OCI-LY3 (cell line): Measurements from ENCODE around the gene EXD2.
A peak's percentile ranks its signal among the peaks of the same experiment; 100 is the strongest.

Experiments used
- H2AFZ ChIP-seq: fragments of 200-600, 300-600 bp; shearing (Covaris generic); 2 replicates; pipeline ENCODE4 v1.6.0; 2014; ENCODE audit warnings: antibody characterized with exemption, low read depth, low read length
- H3K27ac ChIP-seq: fragments of 200-600, 300-600 bp; sonication (generic); 2 replicates; pipeline ENCODE4 v1.5.1; 2014; ENCODE audit warnings: mild to moderate bottlenecking, low read length, moderate library complexity, mixed read lengths
- H3K27me3 ChIP-seq: fragments of 200-600, 300-600 bp; sonication (generic); 2 replicates; pipeline ENCODE4 v1.6.1; 2014; ENCODE audit warnings: low read depth, low read length, mixed read lengths
- H3K36me3 ChIP-seq: fragments of 200-600, 300-600 bp; sonication (generic); replicated peaks from 2 replicates; pipeline ENCODE3; 2014; ENCODE audit warnings: low read depth, low read length, mixed read lengths
- H3K4me1 ChIP-seq: fragments of 300-600, 200-600 bp; sonication (generic); 2 replicates; pipeline ENCODE4 v1.6.1; 2014; ENCODE audit warnings: low read length, mixed read lengths
- H3K4me2 ChIP-seq: fragments of 200-600, 300-600 bp; sonication (generic); 2 replicates; pipeline ENCODE4 v1.6.1; 2014; ENCODE audit warnings: low read length, mixed read lengths
- H3K4me3 ChIP-seq: fragments of 300-600, 200-600 bp; sonication (generic); 2 replicates; pipeline ENCODE4 v1.5.1; 2014; ENCODE audit warnings: antibody characterized with exemption, mild to moderate bottlenecking, low read length, moderate library complexity
- H3K79me2 ChIP-seq: fragments of 300-600, 200-600 bp; shearing (Covaris generic); 2 replicates; pipeline ENCODE4 v1.6.1; 2014; ENCODE audit warnings: mild to moderate bottlenecking, low read length, mixed read lengths
- H3K9ac ChIP-seq: fragments of 300-600, 200-600 bp; shearing (Covaris generic); 2 replicates; pipeline ENCODE4 v1.6.0; 2014; ENCODE audit warnings: mild to moderate bottlenecking, low read length, moderate library complexity
- H3K9me3 ChIP-seq: fragments of 200-600, 300-600 bp; shearing (Covaris generic); 2 replicates; pipeline ENCODE4 v1.6.1; 2014; ENCODE audit warnings: low read length, mixed read lengths; ENCODE audit not compliant: insufficient read depth
- H4K20me1 ChIP-seq: fragments of 200-600, 300-600 bp; sonication (generic); 2 replicates; pipeline ENCODE4 v1.6.1; 2016; ENCODE audit warnings: low read length, mixed read lengths; ENCODE audit not compliant: insufficient read depth
- CTCF ChIP-seq: fragments of 200-600, 300-600 bp; sonication (generic); IDR thresholded peaks from 2 replicates; pipeline ENCODE4 v1.5.1; 2014; ENCODE audit warnings: antibody characterized with exemption, low read length, low read depth
- EZH2phosphoT487 ChIP-seq: fragments of 200-600 bp; shearing (Covaris generic); IDR thresholded peaks from 2 replicates; pipeline ENCODE4 v1.6.1; 2018; ENCODE audit warnings: antibody characterized with exemption, mixed run types, low read depth

The EXD2 gene

GRCh38 chr14:69246331-69246730, 55.0 kb downstream of the EXD2 start:
- H3K27me3 ChIP-seq: no peaks in the 10 kb centered on the region
- no peak overlapping the region for H3K4me3 ChIP-seq
- H3K9ac ChIP-seq: no peak overlapping the region
- no peak overlapping the region for H3K4me2 ChIP-seq
- no peaks in the 10 kb centered on the region for H3K79me2 ChIP-seq
- peaks cover 6% of the 10 kb centered on the region for H3K4me1 ChIP-seq
- H3K27ac ChIP-seq: no peak overlapping the region
- no peak for TF ChIP-seq EZH2phosphoT487
- TF ChIP-seq CTCF: no peak
- no peaks in the 10 kb centered on the region for H3K36me3 ChIP-seq
- H4K20me1 ChIP-seq: no peaks in the 10 kb centered on the region
- no peaks in the 10 kb centered on the region for H3K9me3 ChIP-seq
- H2AFZ ChIP-seq: no peak overlapping the region

- Histone ChIP-seq H3K9ac (no peak overlapping the region), H3K27me3 (no peaks in the 10 kb centered on the region), H3K36me3 (no peaks in the 10 kb centered on the region), H2AFZ (no peak overlapping the region), H3K79me2 (no peaks in the 10 kb centered on the region), H4K20me1 (no peaks in the 10 kb centered on the region), H3K9me3 (no peaks in the 10 kb centered on the region), H3K4me2 (no peak overlapping the region), H3K27ac (no peak overlapping the region), H3K4me3 (no peak overlapping the region), H3K4me1 (peaks cover 6% of the 10 kb centered on the region)
- TF ChIP-seq EZH2phosphoT487 (no peak), CTCF (peak; percentile 49)
These were observed 56.6 kb downstream of the EXD2 start for GRCh38 chr14:69247676-69248440.

GRCh38 chr14:69249603-69250002, 58.3 kb downstream of the EXD2 start:
- Histone ChIP-seq H3K4me2 (no peak overlapping the region), H3K27me3 (no peaks in the 10 kb centered on the region), H3K4me3 (no peak overlapping the region), H3K9me3 (no peaks in the 10 kb centered on the region), H3K79me2 (no peaks in the 10 kb centered on the region), H3K27ac (no peak overlapping the region), H3K9ac (no peak overlapping the region), H3K4me1 (0 out of 2 replicates have a peak, but pooled peaks cover 2% of the 10 kb centered on the region), H3K36me3 (no peaks in the 10 kb centered on the region), H4K20me1 (no peaks in the 10 kb centered on the region), H2AFZ (no peak overlapping the region)
- TF ChIP-seq EZH2phosphoT487: no peak
- no peak for TF ChIP-seq CTCF

- no peaks in the 10 kb centered on the region for H3K27me3 ChIP-seq
These were observed 61.6 kb downstream of the EXD2 start for GRCh38 chr14:69252851-69253250.

More at GRCh38 chr14:69252851-69253250, 61.6 kb downstream of the EXD2 start:
- Histone ChIP-seq H3K27ac (no peak overlapping the region), H3K9ac (no peak overlapping the region), H4K20me1 (no peaks in the 10 kb centered on the region), H3K4me3 (no peak overlapping the region), H3K4me2 (no peak overlapping the region), H3K9me3 (no peaks in the 10 kb centered on the region), H3K79me2 (no peaks in the 10 kb centered on the region), H2AFZ (no peak overlapping the region), H3K36me3 (no peaks in the 10 kb centered on the region), H3K4me1 (0 out of 2 replicates have a peak, but pooled peaks cover 2% of the 10 kb centered on the region)
- TF ChIP-seq CTCF (no peak), EZH2phosphoT487 (no peak)
